Measurements from ENCODE around the gene MROH7.

MROH7 gene

GRCh38 chr1:54754045-54754444 lies 112.5 kb downstream of the MROH7 start:
- peak; percentile 16 for FAIRE-seq
- no peak for DNase-seq (ENCODE audit: insufficient read length, low spot score)
- TF ChIP-seq POU2F2 (IDR thresholded peaks at IDR 0.05; ENCODE audit: low read depth, low read length) (no peak), PAX5 (IDR thresholded peaks at IDR 0.05; ENCODE audit: insufficient read depth, low read length, severe bottlenecking) (no peak), POLR2AphosphoS5 (IDR thresholded peaks at IDR 0.05; ENCODE audit: low read depth, low read length) (no peak), TAF1 (IDR thresholded peaks at IDR 0.05; ENCODE audit: low read depth, low read length) (no peak), SPI1 (IDR thresholded peaks at IDR 0.05; ENCODE audit: low read depth, low read length) (no peak), POLR2A (IDR thresholded peaks at IDR 0.05; ENCODE audit: low read depth, low read length) (no peak)

- FAIRE-seq = no peak
- no peak for DNase-seq (ENCODE audit: insufficient read length, low spot score)
- TF ChIP-seq TAF1 (IDR thresholded peaks at IDR 0.05; ENCODE audit: low read depth, low read length) (no peak), PAX5 (IDR thresholded peaks at IDR 0.05; ENCODE audit: insufficient read depth, low read length, severe bottlenecking) (no peak), POU2F2 (IDR thresholded peaks at IDR 0.05; ENCODE audit: low read depth, low read length) (no peak), POLR2AphosphoS5 (IDR thresholded peaks at IDR 0.05; ENCODE audit: low read depth, low read length) (no peak), SPI1 (IDR thresholded peaks at IDR 0.05; ENCODE audit: low read depth, low read length) (no peak), POLR2A (IDR thresholded peaks at IDR 0.05; ENCODE audit: low read depth, low read length) (no peak)
Measured at GRCh38 chr1:54754486-54755285, 113.1 kb downstream of the MROH7 start.

GRCh38 chr1:54757833-54758232 lies 116.2 kb downstream of the MROH7 start:
- no peak for TF ChIP-seq POLR2AphosphoS5 (IDR thresholded peaks at IDR 0.05; ENCODE audit: low read depth, low read length)
- TF ChIP-seq POU2F2 (IDR thresholded peaks at IDR 0.05; ENCODE audit: low read depth, low read length) = no peak
- TF ChIP-seq POLR2A (IDR thresholded peaks at IDR 0.05; ENCODE audit: low read depth, low read length) = no peak
- no peak for TF ChIP-seq TAF1 (IDR thresholded peaks at IDR 0.05; ENCODE audit: low read depth, low read length)
- TF ChIP-seq SPI1 (IDR thresholded peaks at IDR 0.05; ENCODE audit: low read depth, low read length) = no peak
- TF ChIP-seq PAX5 (IDR thresholded peaks at IDR 0.05; ENCODE audit: insufficient read depth, low read length, severe bottlenecking) = no peak
- FAIRE-seq (no peak), DNase-seq (ENCODE audit: insufficient read length, low spot score) (no peak)

- no peak for FAIRE-seq
Measured at GRCh38 chr1:54758678-54759348, 117.2 kb downstream of the MROH7 start.

More at GRCh38 chr1:54758678-54759348, 117.2 kb downstream of the MROH7 start:
- TF ChIP-seq POLR2AphosphoS5 (IDR thresholded peaks at IDR 0.05; ENCODE audit: low read depth, low read length) = no peak
- no peak for TF ChIP-seq TAF1 (IDR thresholded peaks at IDR 0.05; ENCODE audit: low read depth, low read length)
- TF ChIP-seq POU2F2 (IDR thresholded peaks at IDR 0.05; ENCODE audit: low read depth, low read length) = no peak
- no peak for TF ChIP-seq PAX5 (IDR thresholded peaks at IDR 0.05; ENCODE audit: insufficient read depth, low read length, severe bottlenecking)
- TF ChIP-seq POLR2A (IDR thresholded peaks at IDR 0.05; ENCODE audit: low read depth, low read length) = no peak
- no peak for TF ChIP-seq SPI1 (IDR thresholded peaks at IDR 0.05; ENCODE audit: low read depth, low read length)
- DNase-seq (ENCODE audit: insufficient read length, low spot score) = no peak

All from GM12891 (cell line).